Endometrium (tissue), 2 donors: ENCODE measurements around the gene ATP5F1E.

Experiments
- FAIRE-seq: peaks from 2 replicates; lab custom pipeline; 2012; peaks lifted over from hg19 to GRCh38; lab: Jason Lieb, UNC
- donor health status: control.
- donor health status: control.

The ATP5F1E gene

GRCh38 chr20:59032023-59032712 is at the start of gene ATP5F1E:
ATP5F1E (minus strand) TSS chr20:59032335; CDS start chr20:59032251, 84 bp downstream.
- FAIRE-seq = no peak

- no peak for FAIRE-seq
These were observed 48.9 kb upstream of the ATP5F1E start for GRCh38 chr20:59081036-59081435.

- FAIRE-seq = no peak
These were observed 46.1 kb upstream of the ATP5F1E start for GRCh38 chr20:59078231-59078630.

GRCh38 chr20:59077705-59078104 is 45.6 kb upstream of the ATP5F1E start:
- FAIRE-seq = no peak

GRCh38 chr20:59075934-59076508 is 43.9 kb upstream of the ATP5F1E start:
- FAIRE-seq = no peak

- FAIRE-seq = no peak
These were observed 42.3 kb upstream of the ATP5F1E start for GRCh38 chr20:59074456-59074855.

- FAIRE-seq = no peak
These were observed 41.4 kb upstream of the ATP5F1E start for GRCh38 chr20:59073582-59073981.

- FAIRE-seq = no peak
These were observed 39.1 kb upstream of the ATP5F1E start for GRCh38 chr20:59071216-59071615.

GRCh38 chr20:59069026-59069425 is 36.9 kb upstream of the ATP5F1E start:
- no peak for FAIRE-seq

GRCh38 chr20:59068534-59068933 is 36.4 kb upstream of the ATP5F1E start:
- no peak for FAIRE-seq

- no peak for FAIRE-seq
These were observed 32.1 kb upstream of the ATP5F1E start for GRCh38 chr20:59064214-59064722.

GRCh38 chr20:59063358-59064213 is 31.5 kb upstream of the ATP5F1E start:
- no peak for FAIRE-seq

GRCh38 chr20:59062081-59062480 is 29.9 kb upstream of the ATP5F1E start:
- no peak for FAIRE-seq

GRCh38 chr20:59055302-59055701 is 23.2 kb upstream of the ATP5F1E start:
- FAIRE-seq = no peak

- no peak for FAIRE-seq
These were observed 19.6 kb upstream of the ATP5F1E start for GRCh38 chr20:59051666-59052185.

- no peak for FAIRE-seq
These were observed 18.3 kb upstream of the ATP5F1E start for GRCh38 chr20:59050437-59050836.

GRCh38 chr20:59048681-59049030 is 16.5 kb upstream of the ATP5F1E start:
- no peak for FAIRE-seq

- no peak for FAIRE-seq
These were observed 16.0 kb upstream of the ATP5F1E start for GRCh38 chr20:59047938-59048680.

- no peak for FAIRE-seq
These were observed 14.7 kb upstream of the ATP5F1E start for GRCh38 chr20:59046862-59047261.

GRCh38 chr20:59044796-59045195 is 12.7 kb upstream of the ATP5F1E start:
- no peak for FAIRE-seq

- no peak for FAIRE-seq
These were observed 12.2 kb upstream of the ATP5F1E start for GRCh38 chr20:59044295-59044694.

GRCh38 chr20:59043698-59044097 is 11.6 kb upstream of the ATP5F1E start:
- FAIRE-seq = no peak
